ENCODE measurements around the gene ATG2A.

The ATG2A gene

DNA sequence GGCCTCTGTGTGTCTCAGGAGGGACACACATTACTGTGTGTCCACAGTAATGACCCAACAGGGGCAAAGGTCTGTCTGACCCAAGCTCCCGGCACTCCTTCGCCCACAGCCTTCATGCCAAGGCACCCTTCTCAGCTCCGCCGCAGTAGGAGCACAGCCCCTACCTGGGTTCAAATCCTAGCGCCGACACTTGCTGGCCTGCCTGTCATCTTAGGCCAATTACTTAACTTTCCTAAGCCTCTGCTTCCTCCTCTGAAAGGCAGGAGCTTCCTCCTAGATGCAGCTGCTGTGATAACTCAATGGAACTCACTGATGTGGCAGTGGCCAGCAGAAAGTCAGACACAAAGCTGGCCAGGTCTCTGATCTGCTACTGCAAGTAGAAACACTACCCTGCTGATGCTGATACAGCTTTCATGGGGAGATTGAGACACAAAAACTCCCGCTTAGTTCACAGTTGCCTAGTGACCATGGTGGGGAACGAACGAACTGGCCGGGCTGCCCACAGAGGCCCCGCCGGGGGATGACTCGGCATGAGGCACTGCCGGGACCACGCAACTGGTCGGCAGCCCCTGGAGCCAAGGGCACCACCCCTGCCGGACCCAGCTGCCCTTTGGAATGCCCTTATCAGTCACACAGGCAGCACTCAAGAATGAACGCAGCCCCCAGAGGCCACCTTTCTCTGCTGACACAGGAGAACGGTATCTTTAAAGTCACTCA is 46.7 kb downstream of the ATG2A start:
- no peak for DNase-seq (ENCODE audit: low read depth)

- no peak for DNase-seq (ENCODE audit: low read depth)
Observed at GRCh38 chr11:64869571-64870175, 47.3 kb downstream of the ATG2A start.

DNA sequence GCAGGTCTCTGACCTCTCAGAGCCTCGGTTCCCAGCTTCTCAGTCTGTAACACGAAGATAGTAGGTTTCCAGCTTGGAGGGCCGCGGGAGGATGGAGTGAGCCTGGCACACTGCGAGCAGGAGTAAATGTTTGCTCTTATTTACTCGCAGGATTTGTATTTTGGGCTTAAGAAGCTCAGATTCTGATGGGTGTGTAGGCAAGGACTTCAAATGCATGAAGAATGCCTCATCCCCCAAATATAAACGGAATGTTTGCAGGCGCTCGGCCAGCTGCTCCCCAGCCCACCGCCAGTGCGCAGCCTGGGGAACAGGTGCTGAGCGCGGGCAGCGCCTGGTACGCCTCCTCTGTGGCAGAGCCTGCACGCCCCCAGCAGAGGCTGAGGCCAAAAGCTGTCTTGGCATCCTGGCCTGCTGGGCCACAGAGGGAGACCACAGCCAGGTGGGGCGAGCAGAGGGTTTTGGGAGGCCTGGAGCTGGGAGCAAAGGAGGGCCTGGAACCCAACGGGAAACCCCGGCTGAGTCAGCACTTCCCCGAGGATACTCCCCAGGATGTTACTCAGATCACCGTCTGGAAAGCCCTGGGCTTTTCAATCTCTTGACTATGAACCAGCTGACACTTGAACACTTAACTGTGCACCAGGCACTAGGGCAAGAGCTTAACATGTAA is 48.0 kb downstream of the ATG2A start:
- DNase-seq (ENCODE audit: low read depth) = no peak

DNA sequence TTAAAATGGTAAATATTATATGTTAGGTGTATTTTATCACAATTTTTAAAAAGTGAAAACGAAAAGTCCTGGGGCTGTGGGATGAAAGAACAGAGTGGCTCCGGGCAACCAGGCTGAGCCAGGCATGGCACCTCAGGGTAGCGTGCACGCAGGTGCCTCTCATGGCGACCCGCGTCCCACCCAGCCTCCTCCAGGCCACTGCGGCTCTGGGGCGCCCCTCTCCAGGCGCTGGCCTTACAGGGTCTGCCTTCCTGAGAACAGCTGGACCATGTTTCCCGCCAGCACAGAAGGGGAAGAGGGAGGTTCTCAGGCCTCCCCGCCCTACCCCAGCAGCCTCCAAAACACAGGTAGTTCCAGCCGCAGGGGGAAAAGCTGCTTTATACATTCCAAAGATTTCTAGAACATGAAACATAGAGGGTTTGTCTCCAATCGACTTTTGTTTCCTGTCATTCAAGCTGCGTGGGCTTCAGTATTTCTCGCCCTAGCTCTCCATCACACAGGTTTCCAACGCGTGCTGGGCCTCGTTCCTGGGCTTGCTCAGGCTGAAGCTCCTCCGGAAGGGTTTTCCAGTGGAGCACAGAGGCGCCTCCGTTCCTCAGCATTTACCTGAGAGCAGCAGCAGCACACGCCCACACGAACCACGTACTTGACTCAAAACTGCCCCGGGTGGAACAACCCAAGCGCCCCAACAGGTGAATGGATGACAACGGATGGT is 49.1 kb downstream of the ATG2A start:
- DNase-seq (ENCODE audit: low read depth) = no peak

GRCh38 chr11:64866173-64866491 is 50.9 kb downstream of the ATG2A start:
- DNase-seq (ENCODE audit: low read depth) = no peak

DNA sequence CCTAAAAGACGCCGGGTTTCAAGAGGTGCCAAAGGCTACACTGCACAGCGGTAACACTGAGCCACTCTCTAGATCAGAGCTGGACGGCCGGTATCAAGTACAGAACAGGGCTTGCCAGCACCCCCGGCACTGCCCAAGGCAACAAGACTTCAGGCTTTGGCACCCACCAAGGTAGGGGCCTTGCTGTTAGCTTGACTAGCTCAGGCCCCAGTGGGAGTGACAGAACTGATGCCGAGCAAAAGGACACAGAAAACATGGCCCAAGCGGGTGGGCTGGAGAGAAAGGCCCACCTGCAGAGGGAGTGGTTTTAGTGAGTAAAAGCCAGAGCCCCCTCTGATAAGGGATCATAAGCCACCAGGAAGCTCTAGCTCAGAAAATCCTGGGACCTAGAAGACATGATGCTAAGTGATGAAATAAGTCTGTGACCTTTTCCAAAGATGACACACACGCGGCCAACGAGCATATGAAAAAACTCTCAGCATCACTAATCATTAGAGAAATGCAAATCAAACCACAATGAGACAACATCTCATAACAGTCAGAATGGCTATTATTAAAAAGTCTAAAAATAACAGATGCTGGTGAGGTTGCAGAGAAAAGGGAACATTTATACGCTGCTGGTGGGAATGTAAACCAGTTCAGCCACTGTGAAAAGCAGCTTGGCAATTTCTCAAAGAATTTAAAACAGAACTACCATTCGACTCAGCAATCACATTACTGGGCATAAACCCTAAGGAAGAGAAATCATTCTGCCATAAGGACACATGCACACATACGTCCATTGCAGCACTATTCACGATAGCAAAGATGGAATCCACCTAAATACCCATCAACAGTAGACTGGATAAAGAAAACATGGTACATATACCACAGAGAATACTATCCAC is 51.5 kb downstream of the ATG2A start:
- no peak for DNase-seq (ENCODE audit: low read depth)

DNA sequence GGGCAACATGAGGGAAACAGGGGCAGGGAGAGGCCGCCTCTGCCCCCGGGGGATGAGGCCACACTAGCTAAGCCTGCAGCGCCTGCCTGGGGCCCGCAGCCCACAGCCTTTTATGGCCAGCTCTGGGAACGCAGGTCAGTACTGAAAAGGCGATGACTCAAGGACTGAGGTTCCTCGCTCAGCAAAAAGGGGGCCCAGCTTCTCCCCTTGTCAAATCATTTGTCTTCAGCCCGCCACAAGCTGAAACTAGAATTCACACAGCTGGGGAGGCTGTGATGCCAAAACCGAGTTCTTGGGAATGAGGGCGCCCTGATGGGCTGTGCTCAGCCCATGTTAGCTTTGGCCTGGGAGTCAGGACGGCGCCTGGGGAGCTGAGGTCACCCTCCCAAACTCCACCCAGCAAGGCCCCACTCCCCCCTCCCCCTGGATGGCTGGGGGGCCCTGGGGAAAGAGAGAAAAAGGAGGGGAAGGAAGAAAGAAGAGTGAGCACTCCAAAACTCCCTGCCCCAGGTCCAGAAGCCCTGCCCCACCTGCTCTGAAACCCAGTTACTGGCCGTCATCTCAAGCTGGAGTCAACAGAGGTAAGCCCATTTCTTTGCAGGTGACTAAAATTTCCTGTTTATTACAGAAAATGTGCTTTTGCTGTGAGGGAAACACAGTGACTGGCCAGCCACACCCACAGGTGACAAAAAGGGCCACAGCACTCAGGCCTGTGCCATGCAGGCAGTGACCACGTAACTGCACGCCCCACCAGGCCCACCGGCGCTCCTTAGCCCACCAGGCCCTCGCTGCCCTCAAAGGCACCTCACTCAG is 52.3 kb downstream of the ATG2A start:
- no peak for DNase-seq (ENCODE audit: low read depth)

DNA sequence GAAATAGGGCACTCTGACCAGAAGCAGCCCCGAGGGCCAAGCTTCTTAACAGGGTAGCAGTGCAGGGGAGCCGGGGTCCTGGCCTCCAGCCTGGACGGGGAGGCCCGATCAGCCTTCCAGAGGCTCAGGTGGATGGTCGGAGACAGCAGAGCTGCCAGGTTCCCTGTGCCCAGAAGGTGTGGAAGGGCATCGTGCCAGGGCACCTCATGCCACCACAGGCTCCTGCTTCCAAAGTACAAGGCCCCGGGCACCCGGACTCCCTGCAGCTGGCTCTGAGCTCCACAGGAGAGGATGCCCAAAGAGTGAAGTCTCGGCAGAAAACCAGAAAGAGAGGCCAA is 52.9 kb downstream of the ATG2A start:
- DNase-seq (ENCODE audit: low read depth) = no peak

GRCh38 chr11:64863391-64864060 is 53.5 kb downstream of the ATG2A start:
- no peak for DNase-seq (ENCODE audit: low read depth)

GRCh38 chr11:64862987-64863390 is 54.0 kb downstream of the ATG2A start:
- DNase-seq (ENCODE audit: low read depth) = no peak

DNA sequence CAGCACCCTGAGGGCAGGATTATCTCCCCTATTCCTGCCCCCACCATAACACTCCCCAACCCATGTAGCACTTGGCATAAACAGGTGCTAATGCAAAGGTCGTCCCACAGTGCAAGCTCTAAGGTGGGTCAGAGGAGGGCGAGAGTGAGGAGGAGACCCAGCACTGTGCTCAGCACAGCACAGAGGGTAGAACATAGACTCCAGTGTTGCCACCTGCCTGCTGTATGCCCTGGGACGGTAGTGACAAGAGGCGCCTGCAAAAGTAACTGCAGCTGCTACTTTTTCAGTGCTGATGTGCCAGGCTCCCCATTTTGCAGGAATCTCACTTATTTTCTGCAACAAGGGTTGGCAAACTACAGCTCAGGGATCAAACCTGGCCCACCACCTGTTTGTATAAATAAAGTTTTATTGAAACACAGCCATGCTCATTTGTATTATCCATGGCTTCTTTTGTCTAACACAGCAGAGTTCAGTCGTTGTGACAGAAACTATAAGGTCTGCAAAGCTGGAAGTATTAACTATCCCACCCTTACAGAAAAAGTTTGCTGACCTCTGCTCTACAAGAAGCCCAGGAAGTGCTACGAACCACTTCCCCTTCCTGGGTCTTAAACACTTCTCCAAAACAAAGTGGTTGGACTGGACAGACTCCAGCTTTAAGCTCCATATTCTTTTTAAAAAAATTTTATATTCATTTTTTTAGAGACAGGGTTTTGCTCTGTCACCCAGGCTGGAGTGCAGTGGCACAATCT is 55.6 kb downstream of the ATG2A start:
- DNase-seq (ENCODE audit: low read depth) = no peak

GRCh38 chr11:64859542-64860414 is 57.2 kb downstream of the ATG2A start:
- no peak for DNase-seq (ENCODE audit: low read depth)

DNA sequence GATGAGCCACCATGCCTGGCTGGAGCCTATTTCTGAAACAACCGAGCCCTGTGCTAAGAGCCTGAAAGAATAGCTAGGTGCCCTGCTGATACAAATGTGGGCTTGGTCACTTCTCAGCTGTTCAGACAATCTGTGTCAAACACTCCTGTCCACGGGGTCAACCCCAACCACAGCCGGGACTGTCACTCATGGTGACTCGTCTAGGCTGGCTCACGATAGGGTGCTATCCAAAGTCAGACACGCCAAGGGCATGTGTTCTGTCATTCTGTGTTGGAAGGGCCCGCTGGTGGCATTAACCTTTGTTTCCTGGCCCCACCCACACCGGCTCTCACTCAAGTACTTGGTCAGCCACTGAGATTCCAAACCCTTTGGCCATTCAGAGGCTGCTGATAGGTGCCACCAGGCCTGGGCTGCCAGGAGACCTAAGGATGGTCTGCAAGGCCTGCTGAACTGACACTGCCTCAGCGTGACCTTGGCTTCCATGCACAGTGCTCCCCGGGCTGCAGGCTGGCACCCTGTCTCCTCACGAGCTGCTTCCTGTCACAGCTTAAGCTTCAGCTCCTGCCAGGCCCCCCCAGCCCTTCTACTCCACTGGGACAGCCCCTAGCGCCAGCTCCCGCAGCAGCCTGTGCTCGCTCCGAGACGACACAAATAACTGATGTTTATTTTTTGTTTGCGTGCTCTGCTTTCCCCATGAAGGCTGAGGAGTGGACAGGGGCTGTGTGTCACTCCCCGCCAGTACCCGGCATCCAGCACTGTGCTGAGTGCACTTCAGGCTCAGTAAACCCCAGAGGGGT is 58.3 kb downstream of the ATG2A start:
- peak; percentile 52 for DNase-seq (ENCODE audit: low read depth)

- DNase-seq (ENCODE audit: low read depth) = no peak
Observed at GRCh38 chr11:64857485-64857884, 59.5 kb downstream of the ATG2A start.

- DNase-seq (ENCODE audit: low read depth) = no peak
Observed at GRCh38 chr11:64856382-64857227, 60.4 kb downstream of the ATG2A start.

GRCh38 chr11:64855596-64856304 is 61.3 kb downstream of the ATG2A start:
- no peak for DNase-seq (ENCODE audit: low read depth)

Data from stimulated activated CD8-positive, alpha-beta memory T cell treated with anti-CD3 and anti-CD28 coated beads, Interleukin-12 subunit alpha, Interleukin-12 subunit beta, amount 100 ng/mL, for 1 hour (primary cell).